Motor neuron (in vitro differentiated cells): ENCODE results near the gene HDLBP. TPM values are rescaled to one million over a fixed set of nuclear protein-coding genes. Genes with fewer than 3 reads are reported as not detected.

Experiments
- ATAC-seq, 8 experiments: fragments of 200-7000 bp; cut with Tn5 transposase; replicated peaks in 6 of 8; 2 replicates each; pipeline ENCODE4 v1.8.0; 2021; ENCODE audit warnings: mild to moderate bottlenecking in 8 of 8, moderate library complexity in 8 of 8
- H3K27ac ChIP-seq, 2 donors: fragments of 250-450 bp; sonication (Bioruptor Pico); 2 replicates each; pipeline ENCODE4 v1.9.0; 2021; ENCODE audit warnings: antibody characterized with exemption in 2 of 2, mild to moderate bottlenecking in 2 of 2, moderate library complexity in 1 of 2
- H3K4me1 ChIP-seq, 2 donors: fragments of 250-450 bp; sonication (Bioruptor Pico); replicated peaks in 1 of 2; 2 replicates each; pipeline ENCODE4 v1.6.1; 2021; ENCODE audit warnings: antibody characterized with exemption in 2 of 2, mild to moderate bottlenecking in 2 of 2, moderate library complexity in 1 of 2
- H3K4me3 ChIP-seq, 5 donors: fragments of 250-450 bp; sonication (Bioruptor Pico); 2 replicates each; pipeline ENCODE4 v1.9.0; 2021; ENCODE audit warnings: antibody characterized with exemption in 5 of 5, mild to moderate bottlenecking in 5 of 5, moderate library complexity in 4 of 5
- WGBS, 10 experiments: fragments of 450-650 bp; shearing (Covaris generic); methylation state at CpG; one replicate each; pipeline ENCODE4 v1.0.0; 2022; 5-methylcytosine and 5-hydroxymethylcytosine counted together
- in situ Hi-C, 9 experiments: fragments of 400-800 bp; cut with MboI; loops; one replicate each; pipeline ENCODE4 v1.15.0; 2021; ENCODE audit warnings: low sequenced_read_pairs in 9 of 9, low pct_unique_long_range_greater_than_20kb in 2 of 9; ENCODE audit not compliant: unreplicated experiment in 9 of 9
- total RNA-seq, 8 experiments: library from RNA; unstranded; fragments of 300-600 nt; gene quantifications; 2 replicates each; pipeline versions ENCODE4 v1.2.3 to v1.2.4, GENCODE V29; 2022

HDLBP gene
- total RNA-seq, 8 experiments from 2014 or later = 141 to 466 (median 303) TPM

GRCh38 chr2:241263061-241263460 lies 52.4 kb downstream of the HDLBP start:
- Histone ChIP-seq H3K27ac (no peak overlapping the region), H3K4me1 (no peaks in the 10 kb centered on the region), H3K4me3 (no peak overlapping the region)
- ATAC-seq = no peak
- 70 to 100% (median 89%) methylated on average over 2 to 6 of the region's 7 CpGs; no CpG with 5 or more reads in 5 of the 10 experiments for WGBS, 10 experiments
- in situ Hi-C loops = no loop called here

GRCh38 chr2:241261628-241262027 lies 53.8 kb downstream of the HDLBP start:
- Histone ChIP-seq H3K27ac (no peak overlapping the region), H3K4me1 (no peaks in the 10 kb centered on the region), H3K4me3 (no peak overlapping the region)
- WGBS, 10 experiments = 40 to 100% (median 91%) methylated on average over 1 to 3 of the region's 4 CpGs; no CpG with 5 or more reads in 2 of the 10 experiments
- in situ Hi-C loops = no loop called here
- no peak for ATAC-seq

GRCh38 chr2:241260911-241261310 lies 54.6 kb downstream of the HDLBP start:
- no peak overlapping the region for H3K4me3 ChIP-seq
- H3K4me1 ChIP-seq = no peaks in the 10 kb centered on the region
- no peak overlapping the region for H3K27ac ChIP-seq
- in situ Hi-C loops = no loop called here
- no peak for ATAC-seq
- 72 to 100% (median 98%) methylated on average over 1 to 3 of the region's 3 CpGs; no CpG with 5 or more reads in 2 of the 10 experiments for WGBS, 10 experiments

GRCh38 chr2:241258505-241259280 lies 56.8 kb downstream of the HDLBP start:
- 59 to 100% (median 94%) methylated on average over 2 to 7 of the region's 8 CpGs; no CpG with 5 or more reads in 1 of the 10 experiments for WGBS, 10 experiments

GRCh38 chr2:241257419-241258032 lies 57.9 kb downstream of the HDLBP start:
- Histone ChIP-seq H3K4me1 (no peaks in the 10 kb centered on the region), H3K4me3 (no peak overlapping the region), H3K27ac (no peak overlapping the region)
- no peak for ATAC-seq
- in situ Hi-C loops = no loop called here
- 85 to 100% (median 93%) methylated on average over 4 to 11 of the region's 11 CpGs; no CpG with 5 or more reads in 1 of the 10 experiments for WGBS, 10 experiments

More at GRCh38 chr2:241258505-241259280, 56.8 kb downstream of the HDLBP start:
- Histone ChIP-seq H3K4me1 (no peaks in the 10 kb centered on the region), H3K4me3 (no peak overlapping the region), H3K27ac (no peak overlapping the region)
- ATAC-seq = peak in 1 of 8 experiments; percentile 64
- in situ Hi-C loops = no loop called here

- no peak overlapping the region for H3K27ac ChIP-seq
- H3K4me1 ChIP-seq = no peaks in the 10 kb centered on the region
- ATAC-seq = no peak
- in situ Hi-C loops = no loop called here
- 72 to 100% (median 98%) methylated on average over 1 to 9 of the region's 11 CpGs; no CpG with 5 or more reads in 3 of the 10 experiments for WGBS, 10 experiments
- no peak overlapping the region for H3K4me3 ChIP-seq
Measured at GRCh38 chr2:241256168-241256545, 59.3 kb downstream of the HDLBP start.

GRCh38 chr2:241255542-241256167 lies 59.8 kb downstream of the HDLBP start:
- H3K4me3 ChIP-seq = no peak overlapping the region
- no peaks in the 10 kb centered on the region for H3K4me1 ChIP-seq
- WGBS, 10 experiments = 85 to 100% (median 94%) methylated on average over 1 to 9 of the region's 13 CpGs; no CpG with 5 or more reads in 2 of the 10 experiments
- H3K27ac ChIP-seq = no peak overlapping the region
- ATAC-seq = no peak
- in situ Hi-C loops = no loop called here

- no peak overlapping the region for H3K4me3 ChIP-seq
- no peak overlapping the region for H3K27ac ChIP-seq
- in situ Hi-C loops = no loop called here
- no peaks in the 10 kb centered on the region for H3K4me1 ChIP-seq
- no peak for ATAC-seq
- WGBS, 10 experiments = 75 to 100% (median 90%) methylated on average over 1 to 8 of the region's 10 CpGs; no CpG with 5 or more reads in 1 of the 10 experiments
Measured at GRCh38 chr2:241254904-241255351, 60.5 kb downstream of the HDLBP start.

- no peaks in the 10 kb centered on the region for H3K4me1 ChIP-seq
- ATAC-seq = no peak
- WGBS, 10 experiments = 73 to 100% (median 95%) methylated on average over 1 to 8 of the region's 14 CpGs; no CpG with 5 or more reads in 1 of the 10 experiments
- no peak overlapping the region for H3K4me3 ChIP-seq
- in situ Hi-C loops = no loop called here
- no peak overlapping the region for H3K27ac ChIP-seq
Measured at GRCh38 chr2:241252778-241253475, 62.5 kb downstream of the HDLBP start.

- ATAC-seq = no peak
Measured at GRCh38 chr2:241249654-241250053, 65.8 kb downstream of the HDLBP start.

GRCh38 chr2:241248897-241249296 lies 66.6 kb downstream of the HDLBP start:
- Histone ChIP-seq H3K27ac (no peak overlapping the region), H3K4me1 (no peaks in the 10 kb centered on the region), H3K4me3 (no peak overlapping the region)
- in situ Hi-C loops = no loop called here
- ATAC-seq = no peak
- WGBS, 10 experiments = 70 to 100% (median 97%) methylated on average over 2 to 4 of the region's 6 CpGs; no CpG with 5 or more reads in 4 of the 10 experiments

More at GRCh38 chr2:241249654-241250053, 65.8 kb downstream of the HDLBP start:
- in situ Hi-C loops = no loop called here
- Histone ChIP-seq H3K4me1 (no peaks in the 10 kb centered on the region), H3K27ac (no peak overlapping the region), H3K4me3 (no peak overlapping the region)
- WGBS, 10 experiments = 80 to 100% (median 92%) methylated on average over 2 to 12 of the region's 14 CpGs; no CpG with 5 or more reads in 5 of the 10 experiments

GRCh38 chr2:241248289-241248688 lies 67.2 kb downstream of the HDLBP start:
- WGBS, 10 experiments = 91 to 100% (median 99%) methylated on average over 1 to 9 of the region's 11 CpGs; no CpG with 5 or more reads in 2 of the 10 experiments
- in situ Hi-C loops = no loop called here
- no peak overlapping the region for H3K4me3 ChIP-seq
- no peak for ATAC-seq
- H3K4me1 ChIP-seq = no peaks in the 10 kb centered on the region
- no peak overlapping the region for H3K27ac ChIP-seq
